Right ventricle myocardium inferior (tissue), 1 donor: Measurements from ENCODE around the gene FYTTD1. TPM values are rescaled to one million over a fixed set of nuclear protein-coding genes. Genes with fewer than 3 reads are reported as not detected.

Experiments
- ATAC-seq: fragments of 200-7000 bp; cut with Tn5 transposase; one replicate; pipeline ENCODE4 v1.9.1; 2020; ENCODE audit warnings: mild to moderate bottlenecking, moderate library complexity
- DNase-seq: peaks from one replicate; pipeline ENCODE4 v3.0.0; 2021; ENCODE audit errors: missing footprints
- intact Hi-C: fragments of 100-400 bp; cut with DNase I; formaldehyde crosslinking; loops from one replicate; pipeline ENCODE4 v1.11.0; 2022
- total RNA-seq: library from RNA; stranded (reverse); fragmentation: NEBNext Ultra II Directional; extraction: Animal tissue kit (Norgen Biotek cat#: 25700); gene quantifications from one replicate; pipeline ENCODE4 v1.2.1, GENCODE V29; 2021
- donor health status: DM: no; HTN: yes; CAD: no; lungs with severe emphysema.

The FYTTD1 gene
- total RNA-seq, 1 donor from 2014 or later: 65.2 TPM

GRCh38 chr3:197736010-197736490 lies 13.6 kb upstream of the FYTTD1 start:
- DNase-seq (peak; percentile 72), ATAC-seq (peak; percentile 7)
- intact Hi-C loops: no loop called here

- intact Hi-C loops: no loop called here
- DNase-seq: peak; percentile 98
- ATAC-seq: peak; percentile 100
Measured at GRCh38 chr3:197736491-197737318, 13.0 kb upstream of the FYTTD1 start, which contains the start of gene RUBCN. TSS of gene RUBCN (minus strand) at chr3:197736904. CDS start at chr3:197736719, 185 bp downstream.

- intact Hi-C loops: no loop called here
- DNase-seq (no peak), ATAC-seq (no peak)
Measured at GRCh38 chr3:197737319-197737649, 12.4 kb upstream of the FYTTD1 start.

GRCh38 chr3:197737749-197738462 lies 11.8 kb upstream of the FYTTD1 start:
- intact Hi-C loops: no loop called here
- ATAC-seq (no peak), DNase-seq (no peak)

- DNase-seq: no peak
- intact Hi-C loops: no loop called here
- no peak for ATAC-seq
Measured at GRCh38 chr3:197742787-197743186, 6.9 kb upstream of the FYTTD1 start.

- intact Hi-C loops: no loop called here
- ATAC-seq (no peak), DNase-seq (no peak)
Measured at GRCh38 chr3:197746209-197746608, 3.5 kb upstream of the FYTTD1 start.

GRCh38 chr3:197746801-197747237 lies 2.9 kb upstream of the FYTTD1 start:
- no peak for DNase-seq
- no peak for ATAC-seq
- intact Hi-C loops: no loop called here

- DNase-seq (no peak), ATAC-seq (no peak)
- intact Hi-C loops: loop anchor here (2.0 kb wide), 1 partner anchor 36 kb away; no protein-coding TSS in a partner anchor
Measured at GRCh38 chr3:197748597-197749314, 927 bp upstream of the FYTTD1 start.

GRCh38 chr3:197749315-197749600 lies 425 bp upstream of the FYTTD1 start:
- intact Hi-C loops: loop anchor here (2.0 kb wide), 1 partner anchor 36 kb away; no protein-coding TSS in a partner anchor
- DNase-seq (no peak), ATAC-seq (peak; percentile 24)

- intact Hi-C loops: loop anchor here (5.0 kb wide), 1 partner anchor 42 kb away; the partner anchor contains the start of gene LRCH3
- ATAC-seq (peak; percentile 65), DNase-seq (peak; percentile 93)
Measured at GRCh38 chr3:197750396-197750831, 731 bp downstream of the FYTTD1 start.

- DNase-seq (peak; percentile 84), ATAC-seq (no peak)
- intact Hi-C loops: loop anchor here (5.0 kb wide), 1 partner anchor 41 kb away; the partner anchor contains the start of gene LRCH3
Measured at GRCh38 chr3:197750858-197751737, 1.4 kb downstream of the FYTTD1 start.

GRCh38 chr3:197752107-197752506 lies 2.4 kb downstream of the FYTTD1 start:
- no peak for DNase-seq
- ATAC-seq: no peak
- intact Hi-C loops: loop anchor here (5.0 kb wide), 1 partner anchor 40 kb away; the partner anchor contains the start of gene LRCH3

- no peak for ATAC-seq
- intact Hi-C loops: loop anchor here (5.0 kb wide), 1 partner anchor 39 kb away; the partner anchor contains the start of gene LRCH3
Measured at GRCh38 chr3:197753263-197753662, 3.6 kb downstream of the FYTTD1 start.

GRCh38 chr3:197756704-197757103 lies 7.0 kb downstream of the FYTTD1 start:
- no peak for ATAC-seq
- intact Hi-C loops: no loop called here
- no peak for DNase-seq

More at GRCh38 chr3:197753263-197753662, 3.6 kb downstream of the FYTTD1 start:
- no peak for DNase-seq

- DNase-seq: no peak
- intact Hi-C loops: no loop called here
- ATAC-seq: peak; percentile 44
Measured at GRCh38 chr3:197758512-197758911, 8.8 kb downstream of the FYTTD1 start.

- no peak for DNase-seq
- ATAC-seq: no peak
- intact Hi-C loops: no loop called here
Measured at GRCh38 chr3:197761784-197762183, 12.1 kb downstream of the FYTTD1 start.

GRCh38 chr3:197775317-197775716 lies 25.6 kb downstream of the FYTTD1 start:
- intact Hi-C loops: no loop called here
- ATAC-seq (no peak), DNase-seq (no peak)

- ATAC-seq (no peak), DNase-seq (no peak)
- intact Hi-C loops: no loop called here
Measured at GRCh38 chr3:197782230-197782629, 32.5 kb downstream of the FYTTD1 start.
